H9 (cell line): ENCODE measurements around the gene KLHL22. TPM values are rescaled to one million over a fixed set of nuclear protein-coding genes. Genes with fewer than 3 reads are reported as not detected.

ENCODE experiments used
- DNase-seq: peaks from one replicate; pipeline ENCODE4 v3.0.0-alpha.2; 2017
- H2AFZ ChIP-seq: one replicate; pipeline ENCODE4 v1.6.1; 2013; ENCODE audit warnings: mild to moderate bottlenecking, low read length, control low read depth, moderate library complexity
- H2AK5ac ChIP-seq: 2 replicates; pipeline ENCODE4 v1.6.1; 2013; ENCODE audit warnings: low read length, control low read depth, mixed read lengths; ENCODE audit not compliant: insufficient read length
- H2BK120ac ChIP-seq: one replicate; pipeline ENCODE4 v1.6.1; 2013; ENCODE audit warnings: low read depth, mild to moderate bottlenecking, low read length, control low read depth, inconsistent platforms; ENCODE audit not compliant: poor library complexity, severe bottlenecking
- H2BK12ac ChIP-seq: 2 replicates; pipeline ENCODE4 v1.6.1; 2013; ENCODE audit warnings: low read length, control low read depth, mixed read lengths, low read depth; ENCODE audit not compliant: insufficient read length
- H2BK15ac ChIP-seq: 2 replicates; pipeline ENCODE4 v1.6.1; 2013; ENCODE audit warnings: low read depth, low read length, control low read depth
- H2BK20ac ChIP-seq: one replicate; pipeline ENCODE4 v1.6.1; 2013; ENCODE audit warnings: low read depth, mild to moderate bottlenecking, low read length, control low read depth, inconsistent platforms; ENCODE audit not compliant: poor library complexity, severe bottlenecking
- H2BK5ac ChIP-seq: 2 replicates; pipeline ENCODE4 v1.6.1; 2013; ENCODE audit warnings: low read length, control low read depth, mixed read lengths; ENCODE audit not compliant: insufficient read length
- H3K14ac ChIP-seq: 2 replicates; pipeline ENCODE4 v1.6.1; 2013; ENCODE audit warnings: low read length, control low read depth; ENCODE audit not compliant: insufficient read depth
- H3K18ac ChIP-seq: 2 replicates; pipeline ENCODE4 v1.6.1; 2013; ENCODE audit warnings: low read depth, mild to moderate bottlenecking, mixed read lengths, low read length, control low read depth; ENCODE audit not compliant: insufficient read length
- H3K23ac ChIP-seq: 2 replicates; pipeline ENCODE4 v1.6.1; 2013; ENCODE audit warnings: low read length, control low read depth, mixed read lengths, low read depth; ENCODE audit not compliant: insufficient read length
- H3K23me2 ChIP-seq: 2 replicates; pipeline ENCODE4 v1.6.1; 2013; ENCODE audit warnings: low read depth, mild to moderate bottlenecking, mixed read lengths, low read length, control low read depth; ENCODE audit not compliant: insufficient read length, poor library complexity, severe bottlenecking
- H3K27ac ChIP-seq: 2 replicates; pipeline ENCODE4 v1.5.1; 2013; ENCODE audit warnings: low read length, control low read depth, mixed read lengths, low read depth; ENCODE audit not compliant: insufficient read length
- H3K27me3 ChIP-seq: 2 replicates; pipeline ENCODE4 v1.6.1; 2013; ENCODE audit warnings: low read length, control low read depth, inconsistent platforms; ENCODE audit not compliant: insufficient read depth
- H3K4ac ChIP-seq: 2 replicates; pipeline ENCODE4 v1.6.1; 2013; ENCODE audit warnings: low read depth, mild to moderate bottlenecking, control low read depth, inconsistent platforms, low read length, moderate library complexity
- H3K4me1 ChIP-seq: 2 replicates; pipeline ENCODE4 v1.6.1; 2013; ENCODE audit warnings: low read length, control low read depth, inconsistent platforms; ENCODE audit not compliant: insufficient read depth
- H3K4me2 ChIP-seq: 2 replicates; pipeline ENCODE4 v1.6.1; 2013; ENCODE audit warnings: low read length, control low read depth, mixed read lengths; ENCODE audit not compliant: insufficient read length, insufficient read depth
- H3K56ac ChIP-seq: 2 replicates; pipeline ENCODE4 v1.6.1; 2013; ENCODE audit warnings: low read depth, mild to moderate bottlenecking, mixed read lengths, low read length, control low read depth; ENCODE audit not compliant: insufficient read length
- H3K79me1 ChIP-seq: 2 replicates; pipeline ENCODE4 v1.6.1; 2013; ENCODE audit warnings: low read depth, mild to moderate bottlenecking, moderate library complexity, low read length, control low read depth, inconsistent platforms; ENCODE audit not compliant: insufficient read depth, poor library complexity, severe bottlenecking
- H3K79me2 ChIP-seq: 2 replicates; pipeline ENCODE4 v1.6.1; 2013; ENCODE audit warnings: low read length, control low read depth, inconsistent platforms; ENCODE audit not compliant: insufficient read depth
- H3K9ac ChIP-seq: 2 replicates; pipeline ENCODE4 v1.6.1; 2013; ENCODE audit warnings: low read length, control low read depth, mixed read lengths; ENCODE audit not compliant: insufficient read length; ENCODE audit errors: extremely low read depth
- H3K9me3 ChIP-seq: one replicate; pipeline ENCODE4 v1.6.1; 2013; ENCODE audit warnings: low read depth, low read length, inconsistent platforms; ENCODE audit not compliant: control insufficient read depth
- H3T11ph ChIP-seq: one replicate; pipeline ENCODE4 v1.6.1; 2013; ENCODE audit warnings: mild to moderate bottlenecking, low read length, control low read depth, inconsistent platforms
- H4K20me1 ChIP-seq: one replicate; pipeline ENCODE4 v1.6.1; 2013; ENCODE audit not compliant: control insufficient read depth, insufficient read length, insufficient read depth
- H4K5ac ChIP-seq: 2 replicates; pipeline ENCODE4 v1.6.1; 2013; ENCODE audit warnings: low read depth, mild to moderate bottlenecking, mixed read lengths, low read length, control low read depth; ENCODE audit not compliant: insufficient read length
- H4K8ac ChIP-seq: replicated peaks from 2 replicates; pipeline ENCODE4 v1.6.1; 2013; ENCODE audit warnings: low read length, control low read depth, mixed read lengths, low read depth; ENCODE audit not compliant: insufficient read length
- H4K91ac ChIP-seq: 2 replicates; pipeline ENCODE4 v1.6.1; 2013; ENCODE audit warnings: low read depth, mild to moderate bottlenecking, moderate library complexity, mixed read lengths, low read length, control low read depth; ENCODE audit not compliant: insufficient read length
- H3K27ac Mint-ChIP-seq, 3 experiments: 2 replicates in 2 of 3; 3 replicates in 1 of 3; pipeline ENCODE4 v1.8.0; 2020 to 2021; ENCODE audit warnings: mixed read lengths in 3 of 3, mild to moderate bottlenecking in 1 of 3, moderate library complexity in 1 of 3
- H3K27me3 Mint-ChIP-seq: 2 replicates; pipeline ENCODE4 v1.8.0; 2021; ENCODE audit warnings: low read depth, mild to moderate bottlenecking, moderate library complexity, mixed read lengths
- H3K36me3 Mint-ChIP-seq, 3 experiments: 2 replicates in 2 of 3; 3 replicates in 1 of 3; pipeline ENCODE4 v1.8.0; 2020 to 2021; ENCODE audit warnings: low read depth in 3 of 3, mixed read lengths in 3 of 3; ENCODE audit not compliant: insufficient read depth in 1 of 3
- H3K4me1 Mint-ChIP-seq, 2 experiments: 2 replicates each; pipeline ENCODE4 v1.8.0; 2020; ENCODE audit warnings: mixed read lengths in 2 of 2
- H3K4me3 Mint-ChIP-seq, 2 experiments: 2 replicates in 1 of 2; 3 replicates in 1 of 2; pipeline ENCODE4 v1.8.0; 2020 to 2021; ENCODE audit warnings: mild to moderate bottlenecking in 2 of 2, mixed read lengths in 2 of 2, moderate library complexity in 1 of 2
- H3K9me3 Mint-ChIP-seq, 2 experiments: 2 replicates in 1 of 2; 3 replicates in 1 of 2; pipeline ENCODE4 v1.8.0; 2020; ENCODE audit warnings: mild to moderate bottlenecking in 2 of 2, mixed read lengths in 2 of 2, moderate library complexity in 1 of 2
- WGBS: extraction: QIAGEN DNeasy Blood & Tissue Kit; methylation state at CpG from one replicate; pipeline ENCODE4 v1.1.7; 2013; ENCODE audit warnings: missing lambda C conversion rate, low lambda C conversion rate, mixed read lengths; ENCODE audit not compliant: insufficient read length; ENCODE audit errors: extremely low coverage; 5-methylcytosine and 5-hydroxymethylcytosine counted together
- total RNA-seq: library from RNA; stranded (reverse); gene quantifications from 2 replicates; pipeline ENCODE4 v1.2.1, GENCODE V29; 2021
- TF ChIP-seq, protein P1 (sequence below): fragments of 200-600 bp; sonication (generic); conservative IDR thresholded peaks from 3 replicates; pipeline ENCODE4 v1.8.0; 2021; ENCODE audit warnings: antibody characterized with exemption, mild to moderate bottlenecking

Gene KLHL22
- total RNA-seq, 1 experiment from 2014 or later = 11.9 TPM

DNA sequence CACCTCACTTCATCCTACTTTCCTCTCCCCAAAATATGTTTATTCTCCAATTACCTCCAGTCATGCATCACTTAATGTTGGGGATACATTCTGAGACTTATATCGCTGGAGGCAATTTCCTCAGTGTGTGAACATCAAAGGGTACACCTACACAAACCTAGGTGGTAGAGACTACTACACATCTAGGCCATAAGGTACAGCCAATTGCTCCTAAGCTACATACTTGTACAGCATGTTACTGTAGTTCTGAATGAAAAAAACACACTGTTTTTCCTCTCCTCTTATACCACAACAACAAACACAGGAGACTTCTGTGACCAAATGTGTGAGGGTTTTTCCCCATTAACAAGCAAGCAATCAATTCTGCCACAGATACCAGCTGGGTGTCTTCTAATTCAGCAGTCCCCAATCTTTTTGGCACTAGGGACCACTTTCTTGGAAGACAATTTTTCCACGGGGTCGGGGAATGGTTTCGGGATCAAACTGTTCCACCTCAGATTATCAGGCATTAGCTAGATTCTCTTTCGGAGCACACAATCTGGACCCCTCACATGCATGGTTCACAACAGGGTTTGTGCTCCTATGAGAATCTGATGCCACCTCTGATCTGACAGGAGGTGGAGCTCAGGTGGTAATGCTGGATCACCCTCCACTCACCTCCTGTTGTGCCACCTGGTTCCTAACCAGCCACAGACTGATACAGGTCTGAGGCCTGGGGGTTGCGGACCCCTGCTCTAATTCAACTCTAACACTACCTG lies 5.2 kb downstream of the KLHL22 start:
- no peak overlapping the region for H4K8ac ChIP-seq
- TF ChIP-seq, protein P1, sequence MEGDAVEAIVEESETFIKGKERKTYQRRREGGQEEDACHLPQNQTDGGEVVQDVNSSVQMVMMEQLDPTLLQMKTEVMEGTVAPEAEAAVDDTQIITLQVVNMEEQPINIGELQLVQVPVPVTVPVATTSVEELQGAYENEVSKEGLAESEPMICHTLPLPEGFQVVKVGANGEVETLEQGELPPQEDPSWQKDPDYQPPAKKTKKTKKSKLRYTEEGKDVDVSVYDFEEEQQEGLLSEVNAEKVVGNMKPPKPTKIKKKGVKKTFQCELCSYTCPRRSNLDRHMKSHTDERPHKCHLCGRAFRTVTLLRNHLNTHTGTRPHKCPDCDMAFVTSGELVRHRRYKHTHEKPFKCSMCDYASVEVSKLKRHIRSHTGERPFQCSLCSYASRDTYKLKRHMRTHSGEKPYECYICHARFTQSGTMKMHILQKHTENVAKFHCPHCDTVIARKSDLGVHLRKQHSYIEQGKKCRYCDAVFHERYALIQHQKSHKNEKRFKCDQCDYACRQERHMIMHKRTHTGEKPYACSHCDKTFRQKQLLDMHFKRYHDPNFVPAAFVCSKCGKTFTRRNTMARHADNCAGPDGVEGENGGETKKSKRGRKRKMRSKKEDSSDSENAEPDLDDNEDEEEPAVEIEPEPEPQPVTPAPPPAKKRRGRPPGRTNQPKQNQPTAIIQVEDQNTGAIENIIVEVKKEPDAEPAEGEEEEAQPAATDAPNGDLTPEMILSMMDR = no peak
- H3K79me2 ChIP-seq = peaks cover 2% of the 10 kb centered on the region; the same call in 1 of the 2 replicates
- H3K4ac ChIP-seq = no peak overlapping the region
- H3K4me3 Mint-ChIP-seq = no peak overlapping the region
- no peak overlapping the region for H4K5ac ChIP-seq
- H2BK5ac ChIP-seq = no peak overlapping the region
- no peak overlapping the region for H3K27ac ChIP-seq
- DNase-seq = no peak
- H2BK120ac ChIP-seq = no peak overlapping the region
- peaks cover 11% of the 10 kb centered on the region for H3K27me3 Mint-ChIP-seq
- no peak overlapping the region for H2AK5ac ChIP-seq
- no peak overlapping the region for H3K56ac ChIP-seq
- no peak overlapping the region for H4K91ac ChIP-seq
- no peak overlapping the region for H3K9ac ChIP-seq
- peaks cover 4% of the 10 kb centered on the region for H3K79me1 ChIP-seq
- H2AFZ ChIP-seq = no peak overlapping the region
- H3K27ac Mint-ChIP-seq = no peak overlapping the region
- H3K36me3 Mint-ChIP-seq = peaks cover 0 to 4% (median under 1%) of the 10 kb centered on the region in 3 experiments; a peak in 4 of 7 replicates
- H3K14ac ChIP-seq = no peak overlapping the region
- no peak overlapping the region for H3K4me2 ChIP-seq
- no peak overlapping the region for H3K23ac ChIP-seq
- H3K4me1 Mint-ChIP-seq = peaks cover 7 to 17% of the 10 kb centered on the region in 2 experiments
- H3K18ac ChIP-seq = no peak overlapping the region
- H3T11ph ChIP-seq = no peak overlapping the region
- peaks cover 9% of the 10 kb centered on the region for H3K23me2 ChIP-seq
- peaks cover 2% of the 10 kb centered on the region; the same call in 1 of the 2 replicates for H3K4me1 ChIP-seq
- no peak overlapping the region for H2BK20ac ChIP-seq
- H3K27me3 ChIP-seq = no peaks in the 10 kb centered on the region; the same call in 1 of the 2 replicates
- no peak overlapping the region for H2BK12ac ChIP-seq
- no peaks in the 10 kb centered on the region for H3K9me3 Mint-ChIP-seq
- no CpG with 5 or more reads among the region's 6 CpGs for WGBS
- no peaks in the 10 kb centered on the region for H3K9me3 ChIP-seq
- no peaks in the 10 kb centered on the region for H4K20me1 ChIP-seq
- H2BK15ac ChIP-seq = no peak overlapping the region
